OCI-LY7 (cell line): Measurements from ENCODE around the gene DSC1. TPM values are rescaled to one million over a fixed set of nuclear protein-coding genes. Genes with fewer than 3 reads are reported as not detected.

Source experiments
- BruUV-seq: library from RNA; stranded (reverse); fragments of 400-500 nt; replicated peaks from 2 replicates; lab custom pipeline; 2021; lab: Mats Ljungman, UMichigan
- CTCF ChIA-PET: fragments of 300-600 bp; sonication (Branson Sonifier 250); formaldehyde crosslinking; loops from one replicate; lab custom pipeline; 2022; ENCODE audit warnings: antibody characterized with exemption; ENCODE audit not compliant: unreplicated experiment; lab: Charles Lee
- POLR2A ChIA-PET: fragments of 300-600 bp; sonication (Branson Sonifier 250); formaldehyde crosslinking; loops from one replicate; lab custom pipeline; 2022; ENCODE audit warnings: antibody characterized with exemption; lab: Charles Lee
- DNase-seq: peaks from one replicate; pipeline ENCODE4 v3.0.0-alpha.2; 2015; ENCODE audit warnings: low spot score
- H2AFZ ChIP-seq: fragments of 200-600 bp; sonication (generic), shearing (Covaris generic); 2 replicates; pipeline ENCODE4 v1.6.1; 2014; ENCODE audit warnings: mild to moderate bottlenecking, antibody characterized with exemption, low read length, moderate library complexity
- H3K27ac ChIP-seq: fragments of 200-600 bp; sonication (generic); 2 replicates; pipeline ENCODE4 v1.5.1; 2014; ENCODE audit warnings: mixed run types, low read depth, mild to moderate bottlenecking, moderate library complexity, low read length, inconsistent platforms; ENCODE audit not compliant: poor library complexity, severe bottlenecking
- H3K36me3 ChIP-seq: fragments of 200-600 bp; sonication (generic); 2 replicates; pipeline ENCODE4 v1.6.1; 2014; ENCODE audit warnings: mild to moderate bottlenecking, antibody characterized with exemption, low read length, moderate library complexity, mixed read lengths; ENCODE audit not compliant: insufficient read depth
- H3K4me1 ChIP-seq: fragments of 200-600 bp; sonication (generic); 2 replicates; pipeline ENCODE4 v1.5.1; 2014; ENCODE audit warnings: mild to moderate bottlenecking, low read length; ENCODE audit not compliant: insufficient read depth, poor library complexity, severe bottlenecking
- H3K4me2 ChIP-seq: fragments of 200-600 bp; sonication (generic); 2 replicates; pipeline ENCODE4 v1.6.1; 2014; ENCODE audit warnings: mild to moderate bottlenecking, low read length
- H3K4me3 ChIP-seq: fragments of 200-600 bp; sonication (generic); 2 replicates; pipeline ENCODE4 v1.5.1; 2014; ENCODE audit warnings: mild to moderate bottlenecking, low read depth, low read length; ENCODE audit not compliant: poor library complexity, severe bottlenecking
- H3K79me2 ChIP-seq: fragments of 200-600 bp; sonication (generic); 2 replicates; pipeline ENCODE4 v1.6.1; 2016; ENCODE audit warnings: low read depth, mild to moderate bottlenecking, low read length, moderate library complexity, mixed read lengths; ENCODE audit not compliant: insufficient read depth
- H3K9me2 ChIP-seq: fragments of 200-600 bp; sonication (generic); 2 replicates; pipeline ENCODE4 v1.6.1; 2016; ENCODE audit warnings: mild to moderate bottlenecking, low read length, mixed read lengths; ENCODE audit not compliant: insufficient read depth
- H3K9me3 ChIP-seq: fragments of 200-600 bp; sonication (generic); 2 replicates; pipeline ENCODE4 v1.6.1; 2014; ENCODE audit warnings: mild to moderate bottlenecking, mixed run types, low read length, mixed read lengths
- H4K20me1 ChIP-seq: fragments of 200-600 bp; sonication (generic); 2 replicates; pipeline ENCODE4 v1.6.1; 2014; ENCODE audit warnings: mild to moderate bottlenecking, antibody characterized with exemption, low read length, moderate library complexity, mixed read lengths; ENCODE audit not compliant: insufficient read depth
- CTCF ChIP-seq: fragments of 200-600 bp; sonication (generic); conservative IDR thresholded peaks from 2 replicates; pipeline ENCODE4 v1.5.1; 2014; ENCODE audit warnings: mild to moderate bottlenecking, antibody characterized with exemption, low read length, moderate library complexity, mixed read lengths
- EZH2phosphoT487 ChIP-seq: fragments of 200-600 bp; sonication (generic); IDR thresholded peaks from 2 replicates; pipeline ENCODE4 v1.6.1; 2018; ENCODE audit warnings: low read depth, borderline replicate concordance, mild to moderate bottlenecking, mixed run types, antibody characterized with exemption, low read length, moderate library complexity, mixed read lengths
- intact Hi-C: fragments of 100-400 bp; cut with micrococcal nuclease; formaldehyde crosslinking; loops from one replicate; pipeline ENCODE4 v1.10.0; 2022; ENCODE audit not compliant: unreplicated experiment
- total RNA-seq, 2 experiments: library from RNA; depleted of rRNA in 1 of 2; stranded (reverse); fragments of >200 nt in 1 of 2; shearing (Covaris generic) in 1 of 2; gene quantifications; 2 replicates each; pipeline ENCODE4 v1.2.3, GENCODE V29; 2014 to 2022

DSC1 gene
- total RNA-seq, 2 experiments from 2014 or later = not detected

- BruUV-seq = no TSS peak
- no peak overlapping the region for H2AFZ ChIP-seq
- no peaks in the 10 kb centered on the region for H3K9me3 ChIP-seq
- H4K20me1 ChIP-seq = no peaks in the 10 kb centered on the region
- H3K4me1 ChIP-seq = no peaks in the 10 kb centered on the region
- no peak overlapping the region for H3K27ac ChIP-seq
- no peak overlapping the region for H3K4me3 ChIP-seq
- ChIA-PET POLR2A (interaction anchor here (0.7 kb wide), 1 partner anchor 13 kb away, joined by 3 read pairs; no protein-coding TSS in a partner anchor), CTCF (no interaction called here)
- H3K79me2 ChIP-seq = no peaks in the 10 kb centered on the region
- no peaks in the 10 kb centered on the region for H3K36me3 ChIP-seq
- H3K9me2 ChIP-seq = no peaks in the 10 kb centered on the region
- TF ChIP-seq CTCF (no peak), EZH2phosphoT487 (no peak)
- intact Hi-C loops = no loop called here
- no peak overlapping the region for H3K4me2 ChIP-seq
- no peak for DNase-seq
Observed at GRCh38 chr18:31162419-31162793, 250 bp downstream of the DSC1 start.

GRCh38 chr18:31161757-31162418, 768 bp downstream of the DSC1 start:
- intact Hi-C loops = no loop called here
- no peak for DNase-seq
- no peak overlapping the region for H3K27ac ChIP-seq
- TF ChIP-seq EZH2phosphoT487 = no peak
- no peak for TF ChIP-seq CTCF
- H3K4me3 ChIP-seq = no peak overlapping the region
- H3K79me2 ChIP-seq = no peaks in the 10 kb centered on the region
- no peak overlapping the region for H3K4me2 ChIP-seq
- BruUV-seq = no TSS peak
- no peaks in the 10 kb centered on the region for H3K36me3 ChIP-seq
- CTCF ChIA-PET = no interaction called here
- no peaks in the 10 kb centered on the region for H3K9me3 ChIP-seq
- H2AFZ ChIP-seq = no peak overlapping the region
- no peaks in the 10 kb centered on the region for H3K9me2 ChIP-seq
- POLR2A ChIA-PET = interaction anchor here (0.7 kb wide), 1 partner anchor 13 kb away, joined by 3 read pairs; no protein-coding TSS in a partner anchor
- no peaks in the 10 kb centered on the region for H4K20me1 ChIP-seq
- no peaks in the 10 kb centered on the region for H3K4me1 ChIP-seq

- H3K9me2 ChIP-seq = no peaks in the 10 kb centered on the region
- ChIA-PET CTCF (no interaction called here), POLR2A (no interaction called here)
- H3K4me1 ChIP-seq = no peaks in the 10 kb centered on the region
- BruUV-seq = no TSS peak
- H3K4me2 ChIP-seq = no peak overlapping the region
- no peak overlapping the region for H3K27ac ChIP-seq
- H2AFZ ChIP-seq = no peak overlapping the region
- intact Hi-C loops = no loop called here
- TF ChIP-seq EZH2phosphoT487 (no peak), CTCF (no peak)
- no peaks in the 10 kb centered on the region for H3K79me2 ChIP-seq
- H3K4me3 ChIP-seq = no peak overlapping the region
- H3K36me3 ChIP-seq = no peaks in the 10 kb centered on the region
- no peak for DNase-seq
- no peaks in the 10 kb centered on the region for H3K9me3 ChIP-seq
- H4K20me1 ChIP-seq = no peaks in the 10 kb centered on the region
Observed at GRCh38 chr18:31156821-31157763, 5.6 kb downstream of the DSC1 start.
